Measurements from ENCODE around the gene KRTAP25-1.

DNA sequence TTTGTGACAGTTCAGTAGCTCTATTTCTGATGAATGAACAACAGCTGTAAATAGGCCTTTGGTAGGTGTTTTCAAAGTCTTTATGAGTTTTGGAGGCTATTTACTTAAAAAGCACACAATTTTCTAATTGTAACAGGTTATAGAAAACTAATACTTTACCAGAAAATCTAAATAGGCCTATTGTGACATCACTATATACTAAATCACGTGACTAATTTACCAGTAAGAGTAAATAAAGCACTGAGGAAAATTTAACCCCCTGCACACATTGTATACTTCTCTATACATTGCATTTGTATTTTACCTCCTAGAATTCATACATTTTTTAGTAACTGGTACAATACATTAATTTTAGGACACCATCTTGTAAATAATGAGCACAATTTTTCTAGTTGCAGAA lies 15.8 kb upstream of the KRTAP25-1 start:
- TF ChIP-seq, protein P1, sequence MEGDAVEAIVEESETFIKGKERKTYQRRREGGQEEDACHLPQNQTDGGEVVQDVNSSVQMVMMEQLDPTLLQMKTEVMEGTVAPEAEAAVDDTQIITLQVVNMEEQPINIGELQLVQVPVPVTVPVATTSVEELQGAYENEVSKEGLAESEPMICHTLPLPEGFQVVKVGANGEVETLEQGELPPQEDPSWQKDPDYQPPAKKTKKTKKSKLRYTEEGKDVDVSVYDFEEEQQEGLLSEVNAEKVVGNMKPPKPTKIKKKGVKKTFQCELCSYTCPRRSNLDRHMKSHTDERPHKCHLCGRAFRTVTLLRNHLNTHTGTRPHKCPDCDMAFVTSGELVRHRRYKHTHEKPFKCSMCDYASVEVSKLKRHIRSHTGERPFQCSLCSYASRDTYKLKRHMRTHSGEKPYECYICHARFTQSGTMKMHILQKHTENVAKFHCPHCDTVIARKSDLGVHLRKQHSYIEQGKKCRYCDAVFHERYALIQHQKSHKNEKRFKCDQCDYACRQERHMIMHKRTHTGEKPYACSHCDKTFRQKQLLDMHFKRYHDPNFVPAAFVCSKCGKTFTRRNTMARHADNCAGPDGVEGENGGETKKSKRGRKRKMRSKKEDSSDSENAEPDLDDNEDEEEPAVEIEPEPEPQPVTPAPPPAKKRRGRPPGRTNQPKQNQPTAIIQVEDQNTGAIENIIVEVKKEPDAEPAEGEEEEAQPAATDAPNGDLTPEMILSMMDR (IDR thresholded peaks at IDR 0.05): no peak
- TF ChIP-seq POLR2A (IDR thresholded peaks at IDR 0.05): no peak

Data from right lobe of liver (tissue), 4 donors.